Measurements from ENCODE around the gene OR51F2. TPM values are rescaled to one million over a fixed set of nuclear protein-coding genes. Genes with fewer than 3 reads are reported as not detected.

OR51F2 gene
- total RNA-seq, 1 donor from 2014 or later = not detected

DNA sequence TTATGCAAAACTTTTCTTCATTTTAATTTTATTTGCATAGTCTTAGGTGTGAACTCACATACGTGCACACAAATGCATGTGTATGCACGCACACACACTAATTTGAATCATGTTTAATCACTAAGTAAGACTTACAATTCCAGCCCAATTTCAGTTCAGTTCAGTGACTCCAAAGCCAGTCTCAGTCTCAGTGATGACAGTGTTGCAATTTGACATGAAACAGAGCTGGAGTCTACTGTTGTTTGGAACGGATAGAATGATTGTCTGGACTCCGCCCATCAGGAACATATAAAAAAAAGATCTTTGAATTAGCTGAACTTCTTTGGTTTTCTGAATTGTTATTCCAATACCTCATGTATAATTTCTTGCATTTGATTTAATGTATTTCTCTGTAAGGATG lies 42.8 kb downstream of the OR51F2 start:
- no peaks in the 10 kb centered on the region for H3K4me1 Mint-ChIP-seq
- peaks cover 9% of the 10 kb centered on the region for H3K9me3 Mint-ChIP-seq
- peaks cover 2% of the 10 kb centered on the region for H3K27me3 Mint-ChIP-seq (ENCODE audit: low read depth)
- H3K36me3 Mint-ChIP-seq (ENCODE audit: low read depth) = no peaks in the 10 kb centered on the region
- no peak for DNase-seq (ENCODE audit: low read depth, low spot score)
- no peak overlapping the region for H3K4me3 Mint-ChIP-seq
- TF ChIP-seq, protein P1, sequence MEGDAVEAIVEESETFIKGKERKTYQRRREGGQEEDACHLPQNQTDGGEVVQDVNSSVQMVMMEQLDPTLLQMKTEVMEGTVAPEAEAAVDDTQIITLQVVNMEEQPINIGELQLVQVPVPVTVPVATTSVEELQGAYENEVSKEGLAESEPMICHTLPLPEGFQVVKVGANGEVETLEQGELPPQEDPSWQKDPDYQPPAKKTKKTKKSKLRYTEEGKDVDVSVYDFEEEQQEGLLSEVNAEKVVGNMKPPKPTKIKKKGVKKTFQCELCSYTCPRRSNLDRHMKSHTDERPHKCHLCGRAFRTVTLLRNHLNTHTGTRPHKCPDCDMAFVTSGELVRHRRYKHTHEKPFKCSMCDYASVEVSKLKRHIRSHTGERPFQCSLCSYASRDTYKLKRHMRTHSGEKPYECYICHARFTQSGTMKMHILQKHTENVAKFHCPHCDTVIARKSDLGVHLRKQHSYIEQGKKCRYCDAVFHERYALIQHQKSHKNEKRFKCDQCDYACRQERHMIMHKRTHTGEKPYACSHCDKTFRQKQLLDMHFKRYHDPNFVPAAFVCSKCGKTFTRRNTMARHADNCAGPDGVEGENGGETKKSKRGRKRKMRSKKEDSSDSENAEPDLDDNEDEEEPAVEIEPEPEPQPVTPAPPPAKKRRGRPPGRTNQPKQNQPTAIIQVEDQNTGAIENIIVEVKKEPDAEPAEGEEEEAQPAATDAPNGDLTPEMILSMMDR (conservative IDR thresholded peaks at IDR 0.05) = no peak
- H3K27ac Mint-ChIP-seq (ENCODE audit: unreplicated experiment) = no peak overlapping the region

DNA sequence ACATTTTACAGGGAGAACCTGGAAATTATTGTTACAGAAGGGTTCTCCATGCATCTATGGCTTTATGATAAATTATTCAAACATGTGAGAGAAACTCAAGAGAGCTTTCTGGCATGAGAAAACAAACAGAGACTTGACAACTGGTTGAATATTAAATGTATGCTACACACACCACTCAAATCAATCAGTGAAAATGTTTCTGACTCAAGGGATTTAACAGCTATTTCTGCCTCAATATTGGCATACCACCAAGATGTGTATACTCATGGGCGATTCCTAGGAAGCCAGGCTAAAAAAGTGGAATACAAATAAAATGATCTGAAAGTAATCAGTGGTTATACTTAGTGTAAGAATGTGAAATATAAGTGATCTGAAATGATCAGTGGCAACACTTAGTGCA lies 44.7 kb downstream of the OR51F2 start:
- Mint-ChIP-seq H3K27me3 (ENCODE audit: low read depth) (peaks cover 2% of the 10 kb centered on the region), H3K4me3 (no peak overlapping the region), H3K27ac (ENCODE audit: unreplicated experiment) (no peak overlapping the region), H3K9me3 (peaks cover 5% of the 10 kb centered on the region), H3K36me3 (ENCODE audit: low read depth) (no peaks in the 10 kb centered on the region), H3K4me1 (no peaks in the 10 kb centered on the region)
- TF ChIP-seq, protein P1 (conservative IDR thresholded peaks at IDR 0.05) = no peak
- DNase-seq (ENCODE audit: low read depth, low spot score) = no peak

Other genes starting within 250 kb of the OR51F2 start
- not detected in 2 replicates for gene OR52I2, start 239.6 kb upstream of the OR51F2 start, total RNA-seq
- gene OR52I1, start 227.3 kb upstream of the OR51F2 start, total RNA-seq = not detected in 2 replicates
- gene TRIM68, start 213.1 kb upstream of the OR51F2 start, total RNA-seq = 12.3 and 13.4 TPM in 2 replicates
- gene OR51D1, start 183.8 kb upstream of the OR51F2 start, total RNA-seq = not detected in 2 replicates
- not detected in 2 replicates for gene OR51E1, start 177.3 kb upstream of the OR51F2 start, total RNA-seq
- gene OR51E2, start 123.5 kb upstream of the OR51F2 start, total RNA-seq = not detected in 2 replicates
- not detected in 2 replicates for gene MMP26, start 116.5 kb upstream of the OR51F2 start, total RNA-seq
- not detected in 2 replicates for gene OR51F1, start 51.4 kb upstream of the OR51F2 start, total RNA-seq
- gene OR52R1, start 16.9 kb upstream of the OR51F2 start, total RNA-seq = not detected in 2 replicates
- gene OR51S1, start 27.9 kb downstream of the OR51F2 start, total RNA-seq = not detected in 2 replicates
- gene OR51T1, start 60.6 kb downstream of the OR51F2 start, total RNA-seq = not detected in 2 replicates
- gene OR51A7, start 82.5 kb downstream of the OR51F2 start, total RNA-seq = not detected in 2 replicates
- not detected in 2 replicates for gene OR51G2, start 98.0 kb downstream of the OR51F2 start, total RNA-seq
- gene OR51G1, start 103.0 kb downstream of the OR51F2 start, total RNA-seq = not detected in 2 replicates
- gene OR51A4, start 126.3 kb downstream of the OR51F2 start, total RNA-seq = not detected in 2 replicates
- gene OR51A2, start 134.4 kb downstream of the OR51F2 start, total RNA-seq = not detected in 2 replicates
- not detected in 2 replicates for gene OR51L1, start 173.5 kb downstream of the OR51F2 start, total RNA-seq
- gene OR52J3, start 225.2 kb downstream of the OR51F2 start, total RNA-seq = not detected in 2 replicates
- gene OR52E2, start 238.3 kb downstream of the OR51F2 start, total RNA-seq = not detected in 2 replicates
- not detected in 2 replicates for gene OR52E1, start 248.3 kb downstream of the OR51F2 start, total RNA-seq

Measured in neural crest cell (in vitro differentiated cells).